DOHH2 (cell line): ENCODE results near the gene GPC6.

Experiments used
- CTCF ChIP-seq: fragments of 200-600 bp; sonication (generic); IDR thresholded peaks from one replicate; pipeline ENCODE4 v1.5.1; 2014; ENCODE audit warnings: antibody characterized with exemption, mild to moderate bottlenecking, low read depth, low read length; ENCODE audit not compliant: poor library complexity, severe bottlenecking
- EZH2phosphoT487 ChIP-seq: fragments of 200-600 bp; sonication (generic); IDR thresholded peaks from 2 replicates; pipeline ENCODE4 v1.6.1; 2017; ENCODE audit warnings: borderline replicate concordance, mild to moderate bottlenecking, antibody characterized with exemption, low read length, moderate library complexity, mixed read lengths

- TF ChIP-seq CTCF (no peak), EZH2phosphoT487 (no peak)
Measured at GRCh38 chr13:94267581-94268366, 1041.2 kb downstream of the GPC6 start.
